A549 (cell line): Measurements from ENCODE around the gene RASA3. TPM values are rescaled to one million over a fixed set of nuclear protein-coding genes. Genes with fewer than 3 reads are reported as not detected.
"Not testable (repeated sequence)": the region's sequence is repeated elsewhere in the genome, so short reads cannot be mapped to it uniquely, and the experiment has no call there.

Experiments
- ATAC-seq, 2 experiments: fragments of 200-7000 bp in 1 of 2; fragments of >200 bp in 1 of 2; cut with Nextera tagmentation in 1 of 2; cut with Tn5 transposase in 1 of 2; 3 replicates each; pipeline versions ENCODE4 v1.8.0 to v1.9.1; 2018 to 2020; ENCODE audit warnings: mild to moderate bottlenecking in 1 of 2, moderate library complexity in 1 of 2
- CTCF ChIA-PET: fragments of 300-600 bp; sonication (Branson Sonifier 250); formaldehyde crosslinking; extraction: SDS; loops from one replicate; lab custom pipeline; 2021; ENCODE audit warnings: antibody characterized with exemption, inconsistent platforms; lab: Yijun Ruan, JAX
- POLR2A ChIA-PET: fragments of 350-600 bp; formaldehyde crosslinking; extraction: SDS; loops from one replicate; lab custom pipeline; 2021; ENCODE audit warnings: antibody characterized with exemption, inconsistent platforms; lab: Yijun Ruan, JAX
- DNase-seq, 2 experiments: peaks; one replicate each; pipeline versions ENCODE4 v3.0.0 to v3.0.0-alpha.2; 2011 to 2016; ENCODE audit warnings: low read depth in 1 of 2, low spot score in 1 of 2
- FAIRE-seq: peaks from 2 replicates; lab custom pipeline; 2011; peaks lifted over from hg19 to GRCh38; lab: Jason Lieb, UNC
- H3K27ac ChIP-seq, 2 experiments: fragments of >200 bp; sonication (Bioruptor Twin); formaldehyde crosslinking; 3 replicates each; pipeline ENCODE4 v1.5.1; 2016 to 2017
- H3K4me1 ChIP-seq: fragments of >200 bp; sonication (Bioruptor Twin); formaldehyde crosslinking; 3 replicates; pipeline ENCODE4 v1.6.1; 2016
- H3K4me2 ChIP-seq: fragments of >200 bp; sonication (Bioruptor Twin); formaldehyde crosslinking; 3 replicates; pipeline ENCODE4 v1.6.1; 2016
- H3K4me3 ChIP-seq: fragments of >200 bp; sonication (Bioruptor Twin); formaldehyde crosslinking; 3 replicates; pipeline ENCODE4 v1.5.1; 2016
- H3K9me3 ChIP-seq: fragments of >200 bp; sonication (Bioruptor Twin); formaldehyde crosslinking; 3 replicates; pipeline ENCODE4 v1.6.1; 2016
- CEBPB ChIP-seq, 2 experiments: fragments of >200 bp in 1 of 2; sonication (Bioruptor Twin) in 1 of 2; formaldehyde crosslinking in 1 of 2; IDR thresholded peaks; 2 replicates each; pipeline ENCODE4 v1.6.1; 2012 to 2016
- CHD4 ChIP-seq: fragments of 200-600 bp; sonication (generic); IDR thresholded peaks from 2 replicates; pipeline ENCODE4 v1.6.1; 2016; ENCODE audit warnings: antibody characterized with exemption, mild to moderate bottlenecking, borderline replicate concordance
- E2F6 ChIP-seq: IDR thresholded peaks from 2 replicates; pipeline ENCODE4 v1.6.1; 2012; ENCODE audit warnings: low read depth, borderline replicate concordance
- EHF ChIP-seq: fragments of 250-450 bp; sonication (Bioruptor Pico); IDR thresholded peaks from 2 replicates; pipeline ENCODE4 v1.5.0; 2020; ENCODE audit warnings: mild to moderate bottlenecking
- FOSB ChIP-seq: fragments of 250-450 bp; sonication (Bioruptor Pico); IDR thresholded peaks from 2 replicates; pipeline ENCODE4 v1.5.0; 2020; ENCODE audit warnings: mild to moderate bottlenecking, moderate library complexity
- FOSL2 ChIP-seq, 2 experiments: fragments of 450-650 bp in 1 of 2; fragments of >200 bp in 1 of 2; sonication (Bioruptor Twin) in 1 of 2; formaldehyde crosslinking; IDR thresholded peaks; 2 replicates each; pipeline versions ENCODE4 v1.5.0 to v1.6.1; 2016 to 2020; ENCODE audit warnings: mild to moderate bottlenecking in 1 of 2, moderate library complexity in 1 of 2
- HDAC2 ChIP-seq: fragments of 200-600 bp; sonication (generic); IDR thresholded peaks from 2 replicates; pipeline ENCODE4 v1.6.1; 2016
- HMGXB4 ChIP-seq: fragments of 250-450 bp; sonication (Bioruptor Pico); IDR thresholded peaks from 2 replicates; pipeline ENCODE4 v1.5.0; 2021; ENCODE audit warnings: mild to moderate bottlenecking, moderate library complexity, borderline replicate concordance
- JUNB ChIP-seq: fragments of >200 bp; sonication (Bioruptor Twin); formaldehyde crosslinking; IDR thresholded peaks from 2 replicates; pipeline ENCODE4 v1.6.1; 2016
- KDM5A ChIP-seq: fragments of 200-600 bp; sonication (generic); IDR thresholded peaks from 2 replicates; pipeline ENCODE4 v1.6.1; 2016; ENCODE audit warnings: antibody characterized with exemption, mild to moderate bottlenecking
- MAX ChIP-seq: IDR thresholded peaks from 2 replicates; pipeline ENCODE4 v1.6.1; 2012
- NR3C1 ChIP-seq: fragments of >200 bp; sonication (Bioruptor Twin); formaldehyde crosslinking; IDR thresholded peaks from 3 replicates; pipeline ENCODE4 v1.6.1; 2017
- PBX3 ChIP-seq: IDR thresholded peaks from 2 replicates; pipeline ENCODE4 v1.6.1; 2012
- POLR2A ChIP-seq: IDR thresholded peaks from 2 replicates; pipeline ENCODE4 v1.6.1; 2012; ENCODE audit warnings: mild to moderate bottlenecking, low read length
- POLR2AphosphoS2 ChIP-seq: conservative IDR thresholded peaks from 2 replicates; pipeline ENCODE4 v1.6.1; 2012; ENCODE audit warnings: low read length, improper control_type of control experiment, inconsistent platforms
- RAD21 ChIP-seq, 2 experiments: fragments of >200 bp in 1 of 2; sonication (Bioruptor Twin) in 1 of 2; formaldehyde crosslinking in 1 of 2; IDR thresholded peaks in 1 of 2; conservative IDR thresholded peaks in 1 of 2; 2 replicates in 1 of 2; 3 replicates in 1 of 2; pipeline ENCODE4 v1.6.1; 2012 to 2018; ENCODE audit warnings: inconsistent platforms in 1 of 2
- RCOR1 ChIP-seq: fragments of 150-350 bp; IDR thresholded peaks from 2 replicates; pipeline ENCODE4 v1.6.1; 2014; ENCODE audit warnings: antibody characterized with exemption, low read length, low read depth
- TP53 ChIP-seq: fragments of 250-450 bp; sonication (Bioruptor Pico); IDR thresholded peaks from 2 replicates; pipeline ENCODE4 v1.5.0; 2021; ENCODE audit warnings: mild to moderate bottlenecking, moderate library complexity
- ZSCAN20 ChIP-seq: fragments of 250-450 bp; sonication (Bioruptor Pico); IDR thresholded peaks from 2 replicates; pipeline ENCODE4 v1.8.0; 2022; ENCODE audit warnings: mild to moderate bottlenecking, moderate library complexity
- WGBS: methylation state at CpG from one replicate; pipeline ENCODE4 v1.1.6; 2017; ENCODE audit errors: missing lambda C conversion rate; 5-methylcytosine and 5-hydroxymethylcytosine counted together
- polyA plus RNA-seq, 4 experiments: library from polyadenylated mRNA; depleted of rRNA in 3 of 4; stranded (reverse); fragments of >200 nt; fragmentation: RNase III in 1 of 4; extraction: RNeasy Plus Mini Kit Qiagen cat#74134 plus additional on column Dnase treatment in 1 of 4; gene quantifications; 2 replicates in 3 of 4; 3 replicates in 1 of 4; pipeline ENCODE4 v1.2.3, GENCODE V29; 2011 to 2017
- TF ChIP-seq, protein P1 (sequence below): fragments of >200 bp; sonication (Bioruptor Twin); formaldehyde crosslinking; IDR thresholded peaks from 3 replicates; pipeline ENCODE4 v1.6.1; 2016
- TF ChIP-seq, protein P2 (sequence below): fragments of 250-450 bp; sonication (Bioruptor Pico); IDR thresholded peaks from 2 replicates; pipeline ENCODE4 v1.5.0; 2020; ENCODE audit warnings: low read depth, mild to moderate bottlenecking, moderate library complexity
- TF ChIP-seq, protein P3 (sequence below): fragments of 450-650 bp; IDR thresholded peaks from 2 replicates; pipeline ENCODE4 v1.6.1; 2014; ENCODE audit warnings: antibody characterized with exemption

RASA3 gene
- polyA plus RNA-seq, 2 of the 4 experiments (the other 2 are of a cell fraction) = 4.3 to 7.6 TPM

- no peak for DNase-seq
- no peaks in the 10 kb centered on the region for H3K9me3 ChIP-seq
- H3K4me1 ChIP-seq = peaks cover 33% of the 10 kb centered on the region
- TF ChIP-seq KDM5A (no peak), EHF (CRISPR knock-in tag) (no peak), TP53 (CRISPR knock-in tag) (no peak), RCOR1 (no peak), ZSCAN20 (CRISPR knock-in tag) (no peak), JUNB (no peak), HDAC2 (no peak), POLR2A (no peak), CHD4 (no peak), HMGXB4 (CRISPR knock-in tag) (no peak)
- TF ChIP-seq, all 56 proteins: peak for 0
- ATAC-seq (no peak), FAIRE-seq (no peak)
- Histone ChIP-seq H3K4me3 (no peak overlapping the region), H3K27ac (peak overlapping the region; percentile 63 to 84), H3K4me2 (peak overlapping the region; percentile 47)
- ChIA-PET POLR2A (interaction anchor here (1.0 kb wide), 1 partner anchor 50 kb away, joined by 4 read pairs; no protein-coding TSS in a partner anchor), CTCF (no interaction called here)
- 70% methylated on average over 7 of the region's 13 CpGs for whole genome bisulfite sequencing
Observed at GRCh38 chr13:114115796-114116195, 16.6 kb downstream of the RASA3 start.

DNA sequence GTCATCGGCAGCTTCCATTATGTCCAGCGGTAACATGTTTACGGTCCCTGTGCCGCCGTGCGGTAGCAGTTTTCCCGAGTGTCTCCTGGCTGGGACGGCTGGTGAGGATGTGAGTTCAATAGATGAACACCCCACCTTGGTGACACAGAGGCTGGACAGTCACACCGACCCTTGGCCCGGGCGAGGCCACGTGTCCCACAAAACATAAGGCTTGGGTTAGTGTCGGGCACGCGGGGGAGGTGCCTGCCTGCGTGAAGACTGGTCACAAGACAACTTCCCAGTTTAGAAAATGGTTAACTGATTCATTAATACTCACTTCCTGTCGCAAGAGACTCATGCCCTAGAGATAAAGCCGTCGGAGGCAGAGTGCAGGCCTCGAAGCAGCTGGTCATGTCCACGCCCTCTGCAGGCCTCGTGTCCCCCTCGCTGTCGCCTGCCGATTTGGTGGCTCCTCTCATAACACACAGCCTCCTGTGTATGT, 17.2 kb downstream of the RASA3 start:
- ATAC-seq = peak; percentile 31 to 56; a peak in 4 of 6 replicates
- DNase-seq = peak in 1 of 2 experiments; percentile 61
- ChIA-PET POLR2A (interaction anchor here (1.0 kb wide), 1 partner anchor 50 kb away, joined by 4 read pairs; no protein-coding TSS in a partner anchor), CTCF (interaction anchor here (1.4 kb wide), 1 partner anchor 9 kb away, joined by 3 read pairs; no protein-coding TSS in a partner anchor)
- Histone ChIP-seq H3K4me3 (no peak overlapping the region), H3K27ac (peak overlapping the region; percentile 63 to 84), H3K4me2 (peak overlapping the region; percentile 47), H3K9me3 (no peaks in the 10 kb centered on the region), H3K4me1 (peaks cover 33% of the 10 kb centered on the region)
- no peak for TF ChIP-seq FOSL2 (IDR thresholded peaks at IDR 0.05)
- peak; percentile 29; the same call in 1 of the 2 replicates for TF ChIP-seq FOSL2 (CRISPR knock-in tag; IDR thresholded peaks at IDR 0.05)
- TF ChIP-seq RAD21 (conservative IDR thresholded peaks at IDR 0.05 in 1 of 2, IDR thresholded peaks at IDR 0.05 in 1 of 2) = 0 out of 5 replicates have a peak, but pooled peaks of 1 of the 2 experiments have one; percentile 14
- no peak for TF ChIP-seq FOSB (CRISPR knock-in tag)
- TF ChIP-seq E2F6 = peak; percentile 80
- TF ChIP-seq CEBPB (IDR thresholded peaks at IDR 0.05) = no peak
- TF ChIP-seq, protein P1, sequence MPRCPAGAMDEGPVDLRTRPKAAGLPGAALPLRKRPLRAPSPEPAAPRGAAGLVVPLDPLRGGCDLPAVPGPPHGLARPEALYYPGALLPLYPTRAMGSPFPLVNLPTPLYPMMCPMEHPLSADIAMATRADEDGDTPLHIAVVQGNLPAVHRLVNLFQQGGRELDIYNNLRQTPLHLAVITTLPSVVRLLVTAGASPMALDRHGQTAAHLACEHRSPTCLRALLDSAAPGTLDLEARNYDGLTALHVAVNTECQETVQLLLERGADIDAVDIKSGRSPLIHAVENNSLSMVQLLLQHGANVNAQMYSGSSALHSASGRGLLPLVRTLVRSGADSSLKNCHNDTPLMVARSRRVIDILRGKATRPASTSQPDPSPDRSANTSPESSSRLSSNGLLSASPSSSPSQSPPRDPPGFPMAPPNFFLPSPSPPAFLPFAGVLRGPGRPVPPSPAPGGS = no peak
- no peak for TF ChIP-seq NR3C1
- TF ChIP-seq MAX = peak; percentile 88
- TF ChIP-seq, protein P2, sequence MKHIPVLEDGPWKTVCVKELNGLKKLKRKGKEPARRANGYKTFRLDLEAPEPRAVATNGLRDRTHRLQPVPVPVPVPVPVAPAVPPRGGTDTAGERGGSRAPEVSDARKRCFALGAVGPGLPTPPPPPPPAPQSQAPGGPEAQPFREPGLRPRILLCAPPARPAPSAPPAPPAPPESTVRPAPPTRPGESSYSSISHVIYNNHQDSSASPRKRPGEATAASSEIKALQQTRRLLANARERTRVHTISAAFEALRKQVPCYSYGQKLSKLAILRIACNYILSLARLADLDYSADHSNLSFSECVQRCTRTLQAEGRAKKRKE (CRISPR knock-in tag) = 0 out of 2 replicates have a peak, but pooled peaks have one; percentile 9
- TF ChIP-seq POLR2AphosphoS2 = no peak
- no peak for TF ChIP-seq PBX3
- TF ChIP-seq, protein P3, sequence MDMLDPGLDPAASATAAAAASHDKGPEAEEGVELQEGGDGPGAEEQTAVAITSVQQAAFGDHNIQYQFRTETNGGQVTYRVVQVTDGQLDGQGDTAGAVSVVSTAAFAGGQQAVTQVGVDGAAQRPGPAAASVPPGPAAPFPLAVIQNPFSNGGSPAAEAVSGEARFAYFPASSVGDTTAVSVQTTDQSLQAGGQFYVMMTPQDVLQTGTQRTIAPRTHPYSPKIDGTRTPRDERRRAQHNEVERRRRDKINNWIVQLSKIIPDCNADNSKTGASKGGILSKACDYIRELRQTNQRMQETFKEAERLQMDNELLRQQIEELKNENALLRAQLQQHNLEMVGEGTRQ = peak; percentile 56
- WGBS = 42% methylated on average over 24 of the region's 25 CpGs
- FAIRE-seq = no peak

- peak overlapping the region; percentile 47 for H3K4me2 ChIP-seq
- CTCF ChIA-PET = interaction anchor here (1.4 kb wide), 1 partner anchor 9 kb away, joined by 3 read pairs; no protein-coding TSS in a partner anchor
- FAIRE-seq, POLR2A ChIA-PET, ATAC-seq, DNase-seq, H3K4me3 ChIP-seq, H3K9me3 ChIP-seq: not testable (repeated sequence)
- peaks cover 33% of the 10 kb centered on the region for H3K4me1 ChIP-seq
- WGBS = 92% methylated on average over 12 of the region's 12 CpGs
- H3K27ac ChIP-seq = peak overlapping the region; percentile 63 to 84; a peak in 5 of 6 replicates
Observed at GRCh38 chr13:114114666-114115065, 17.8 kb downstream of the RASA3 start.
